ENCODE measurements around the gene RGL3.
"Not testable (repeated sequence)": the region's sequence is repeated elsewhere in the genome, so short reads cannot be mapped to it uniquely, and the experiment has no call there.

RGL3 gene

GRCh38 chr19:11410682-11411081 is 8.4 kb downstream of the RGL3 start:
- TF ChIP-seq TAF1 (IDR thresholded peaks at IDR 0.05; ENCODE audit: borderline replicate concordance, low read depth, low read length) (no peak), POLR2A (IDR thresholded peaks at IDR 0.05; ENCODE audit: low read depth, low read length) (no peak), POLR2AphosphoS5 (IDR thresholded peaks at IDR 0.05; ENCODE audit: low read depth, low read length) (no peak)
- DNase-seq (ENCODE audit: insufficient read length), result no peak
- FAIRE-seq, result no peak

- DNase-seq (ENCODE audit: insufficient read length) (no peak), FAIRE-seq (no peak)
- TF ChIP-seq TAF1 (IDR thresholded peaks at IDR 0.05; ENCODE audit: borderline replicate concordance, low read depth, low read length) (no peak), POLR2AphosphoS5 (IDR thresholded peaks at IDR 0.05; ENCODE audit: low read depth, low read length) (no peak), POLR2A (IDR thresholded peaks at IDR 0.05; ENCODE audit: low read depth, low read length) (no peak)
Observed at GRCh38 chr19:11408591-11408990, 10.5 kb downstream of the RGL3 start.

- not testable (repeated sequence) for FAIRE-seq; DNase-seq (ENCODE audit: insufficient read length)
Observed at GRCh38 chr19:11406703-11407236, 12.3 kb downstream of the RGL3 start.

GRCh38 chr19:11405846-11406643 is 13.1 kb downstream of the RGL3 start:
- TF ChIP-seq TAF1 (IDR thresholded peaks at IDR 0.05; ENCODE audit: borderline replicate concordance, low read depth, low read length) (no peak), POLR2A (IDR thresholded peaks at IDR 0.05; ENCODE audit: low read depth, low read length) (no peak), POLR2AphosphoS5 (IDR thresholded peaks at IDR 0.05; ENCODE audit: low read depth, low read length) (no peak)
- FAIRE-seq, result no peak
- no peak for DNase-seq (ENCODE audit: insufficient read length)

- FAIRE-seq (no peak), DNase-seq (ENCODE audit: insufficient read length) (no peak)
- TF ChIP-seq TAF1 (IDR thresholded peaks at IDR 0.05; ENCODE audit: borderline replicate concordance, low read depth, low read length) (no peak), POLR2A (IDR thresholded peaks at IDR 0.05; ENCODE audit: low read depth, low read length) (no peak), POLR2AphosphoS5 (IDR thresholded peaks at IDR 0.05; ENCODE audit: low read depth, low read length) (no peak)
Observed at GRCh38 chr19:11404588-11405222, 14.4 kb downstream of the RGL3 start.

- FAIRE-seq, result no peak
Observed at GRCh38 chr19:11401808-11402543, 17.1 kb downstream of the RGL3 start.

GRCh38 chr19:11400798-11401197 is 18.3 kb downstream of the RGL3 start:
- TF ChIP-seq POLR2A (IDR thresholded peaks at IDR 0.05; ENCODE audit: low read depth, low read length) (no peak), TAF1 (IDR thresholded peaks at IDR 0.05; ENCODE audit: borderline replicate concordance, low read depth, low read length) (no peak), POLR2AphosphoS5 (IDR thresholded peaks at IDR 0.05; ENCODE audit: low read depth, low read length) (no peak)
- DNase-seq (ENCODE audit: insufficient read length) (no peak), FAIRE-seq (no peak)

More at GRCh38 chr19:11401808-11402543, 17.1 kb downstream of the RGL3 start:
- no peak for DNase-seq (ENCODE audit: insufficient read length)
- TF ChIP-seq POLR2AphosphoS5 (IDR thresholded peaks at IDR 0.05; ENCODE audit: low read depth, low read length) (no peak), TAF1 (IDR thresholded peaks at IDR 0.05; ENCODE audit: borderline replicate concordance, low read depth, low read length) (no peak), POLR2A (IDR thresholded peaks at IDR 0.05; ENCODE audit: low read depth, low read length) (no peak)

GRCh38 chr19:11399667-11400066 is 19.4 kb downstream of the RGL3 start:
- FAIRE-seq, result no peak
- DNase-seq (ENCODE audit: insufficient read length), result no peak
- TF ChIP-seq TAF1 (IDR thresholded peaks at IDR 0.05; ENCODE audit: borderline replicate concordance, low read depth, low read length), result no peak
- no peak for TF ChIP-seq POLR2AphosphoS5 (IDR thresholded peaks at IDR 0.05; ENCODE audit: low read depth, low read length)
- TF ChIP-seq POLR2A (IDR thresholded peaks at IDR 0.05; ENCODE audit: low read depth, low read length), result no peak

GRCh38 chr19:11397089-11397610 is 22.0 kb downstream of the RGL3 start:
- FAIRE-seq (no peak), DNase-seq (ENCODE audit: insufficient read length) (no peak)
- TF ChIP-seq TAF1 (IDR thresholded peaks at IDR 0.05; ENCODE audit: borderline replicate concordance, low read depth, low read length), result no peak
- TF ChIP-seq POLR2AphosphoS5 (IDR thresholded peaks at IDR 0.05; ENCODE audit: low read depth, low read length), result no peak
- TF ChIP-seq POLR2A (IDR thresholded peaks at IDR 0.05; ENCODE audit: low read depth, low read length), result no peak

GRCh38 chr19:11390933-11391680 is 28.0 kb downstream of the RGL3 start:
- no peak for DNase-seq (ENCODE audit: insufficient read length)
- FAIRE-seq, result no peak
- TF ChIP-seq TAF1 (IDR thresholded peaks at IDR 0.05; ENCODE audit: borderline replicate concordance, low read depth, low read length) (no peak), POLR2AphosphoS5 (IDR thresholded peaks at IDR 0.05; ENCODE audit: low read depth, low read length) (no peak), POLR2A (IDR thresholded peaks at IDR 0.05; ENCODE audit: low read depth, low read length) (no peak)

GRCh38 chr19:11390359-11390758 is 28.8 kb downstream of the RGL3 start:
- no peak for TF ChIP-seq TAF1 (IDR thresholded peaks at IDR 0.05; ENCODE audit: borderline replicate concordance, low read depth, low read length)
- TF ChIP-seq POLR2AphosphoS5 (IDR thresholded peaks at IDR 0.05; ENCODE audit: low read depth, low read length), result no peak
- TF ChIP-seq POLR2A (IDR thresholded peaks at IDR 0.05; ENCODE audit: low read depth, low read length), result no peak
- no peak for DNase-seq (ENCODE audit: insufficient read length)
- FAIRE-seq, result no peak
